Rectal smooth muscle tissue (tissue), 1 donor: ENCODE results near the gene ZCCHC3.
A peak's percentile ranks its signal among the peaks of the same experiment; 100 is the strongest.
"Not testable (repeated sequence)": the region's sequence is repeated elsewhere in the genome, so short reads cannot be mapped to it uniquely, and the experiment has no call there.

Experiments used
- H3K27ac ChIP-seq: one replicate; pipeline ENCODE4 v1.7.0; 2013; ENCODE audit warnings: low read depth, low read length, inconsistent platforms
- H3K27me3 ChIP-seq: one replicate; pipeline ENCODE4 v1.7.0; 2013; ENCODE audit warnings: low read length; ENCODE audit not compliant: control insufficient read depth, insufficient read depth
- H3K36me3 ChIP-seq: one replicate; pipeline ENCODE4 v1.7.0; 2013; ENCODE audit warnings: low read length; ENCODE audit not compliant: control insufficient read depth, insufficient read depth
- H3K4me1 ChIP-seq: one replicate; pipeline ENCODE4 v1.7.0; 2013; ENCODE audit warnings: low read length; ENCODE audit not compliant: control insufficient read depth, insufficient read depth
- H3K4me3 ChIP-seq: one replicate; pipeline ENCODE4 v1.7.0; 2013; ENCODE audit warnings: low read length
- H3K9ac ChIP-seq: one replicate; pipeline ENCODE4 v1.7.0; 2013; ENCODE audit warnings: low read length

Gene ZCCHC3, protein sequence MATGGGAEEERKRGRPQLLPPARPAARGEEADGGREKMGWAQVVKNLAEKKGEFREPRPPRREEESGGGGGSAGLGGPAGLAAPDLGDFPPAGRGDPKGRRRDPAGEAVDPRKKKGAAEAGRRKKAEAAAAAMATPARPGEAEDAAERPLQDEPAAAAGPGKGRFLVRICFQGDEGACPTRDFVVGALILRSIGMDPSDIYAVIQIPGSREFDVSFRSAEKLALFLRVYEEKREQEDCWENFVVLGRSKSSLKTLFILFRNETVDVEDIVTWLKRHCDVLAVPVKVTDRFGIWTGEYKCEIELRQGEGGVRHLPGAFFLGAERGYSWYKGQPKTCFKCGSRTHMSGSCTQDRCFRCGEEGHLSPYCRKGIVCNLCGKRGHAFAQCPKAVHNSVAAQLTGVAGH

DNA sequence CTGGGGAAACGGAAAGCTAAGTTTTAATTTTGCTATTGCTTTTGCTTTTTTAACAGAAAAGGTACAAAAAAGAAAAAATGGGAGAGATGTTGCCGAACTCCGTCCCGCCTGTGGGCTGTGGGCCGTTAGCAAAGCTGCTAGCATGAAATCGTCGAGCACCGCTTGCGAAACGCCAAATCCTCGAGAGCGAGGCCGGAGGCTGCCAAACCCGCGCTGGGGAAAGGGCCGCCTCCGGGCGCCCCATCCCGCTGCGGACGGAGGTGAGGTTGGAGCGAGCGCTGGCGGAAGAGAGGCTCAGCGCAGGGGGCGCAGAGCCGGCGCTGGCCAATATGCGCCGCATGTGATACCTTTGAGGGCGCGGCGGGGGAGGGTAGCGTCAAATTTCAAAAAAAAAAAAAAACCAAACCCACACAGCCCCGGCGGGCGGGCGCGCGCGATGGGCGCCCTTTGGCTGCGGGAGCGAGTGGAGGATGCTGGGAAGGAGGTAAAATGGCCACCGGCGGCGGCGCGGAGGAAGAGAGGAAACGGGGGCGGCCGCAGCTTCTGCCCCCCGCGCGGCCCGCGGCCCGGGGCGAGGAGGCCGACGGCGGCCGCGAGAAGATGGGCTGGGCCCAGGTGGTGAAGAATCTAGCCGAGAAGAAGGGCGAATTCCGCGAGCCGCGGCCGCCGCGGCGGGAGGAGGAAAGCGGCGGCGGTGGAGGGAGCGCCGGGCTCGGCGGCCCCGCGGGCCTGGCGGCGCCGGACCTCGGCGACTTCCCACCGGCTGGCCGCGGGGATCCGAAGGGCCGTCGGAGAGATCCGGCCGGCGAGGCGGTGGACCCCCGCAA is at the start of gene ZCCHC3:
Gene ZCCHC3 (plus strand): TSS at position 473 of the 827 bp plus-strand sequence. CDS start 17 bp downstream, at position 490.
- Histone ChIP-seq H3K27me3 (no peaks in the 10 kb centered on the region), H3K9ac (peak within 1 kb of the TSS; percentile 88), H3K4me1 (peaks cover 19% of the 10 kb centered on the region), H3K4me3 (peak within 1 kb of the TSS; percentile 96), H3K36me3 (no peaks in the 10 kb centered on the region), H3K27ac (peak within 1 kb of the TSS; percentile 93)

DNA sequence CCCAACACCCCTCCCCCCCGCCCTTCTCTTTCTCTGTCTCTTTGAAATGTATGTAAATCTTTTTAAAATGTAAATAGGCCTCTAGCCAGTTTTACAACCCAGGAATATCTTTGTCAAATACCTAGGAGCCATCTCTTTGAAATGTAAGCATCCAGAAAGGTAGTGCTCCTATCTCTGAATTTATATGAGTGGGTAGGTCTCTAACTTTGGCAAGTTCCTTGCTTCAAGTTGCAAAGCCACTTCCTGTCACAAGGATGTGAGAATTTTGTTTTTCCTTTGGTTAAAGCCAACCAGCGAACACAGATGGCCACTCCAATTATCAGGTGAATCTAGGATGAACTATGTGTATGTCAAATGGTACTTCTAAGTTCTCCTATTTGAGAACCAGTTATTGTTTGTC is 46.0 kb upstream of the ZCCHC3 start:
- Histone ChIP-seq H3K4me3 (no peak overlapping the region), H3K27me3 (no peaks in the 10 kb centered on the region), H3K27ac (no peak overlapping the region), H3K9ac (no peak overlapping the region), H3K36me3 (no peaks in the 10 kb centered on the region), H3K4me1 (no peaks in the 10 kb centered on the region)

DNA sequence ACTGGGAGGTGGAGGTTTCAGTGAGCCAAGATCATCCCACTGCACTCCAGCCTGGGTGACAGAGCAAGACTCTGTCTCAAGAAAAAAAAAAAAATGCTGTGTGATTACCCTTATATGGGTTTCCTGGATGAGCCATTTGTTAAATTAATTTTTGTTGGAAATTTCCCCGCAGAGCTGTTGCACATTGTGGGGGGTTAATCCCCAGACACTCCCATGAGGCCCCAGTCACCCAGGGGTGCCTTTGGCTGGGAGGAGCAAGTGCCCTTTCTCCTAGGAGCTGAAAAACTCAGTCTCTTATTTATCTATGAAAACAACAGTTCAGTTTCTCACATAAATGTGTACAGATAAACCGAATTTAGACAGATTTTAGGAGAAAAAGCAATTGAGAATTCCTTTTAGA is 44.6 kb upstream of the ZCCHC3 start:
- Histone ChIP-seq H3K27ac (no peak overlapping the region), H3K9ac (no peak overlapping the region), H3K36me3 (no peaks in the 10 kb centered on the region), H3K4me1 (no peaks in the 10 kb centered on the region), H3K27me3 (no peaks in the 10 kb centered on the region), H3K4me3 (no peak overlapping the region)

DNA sequence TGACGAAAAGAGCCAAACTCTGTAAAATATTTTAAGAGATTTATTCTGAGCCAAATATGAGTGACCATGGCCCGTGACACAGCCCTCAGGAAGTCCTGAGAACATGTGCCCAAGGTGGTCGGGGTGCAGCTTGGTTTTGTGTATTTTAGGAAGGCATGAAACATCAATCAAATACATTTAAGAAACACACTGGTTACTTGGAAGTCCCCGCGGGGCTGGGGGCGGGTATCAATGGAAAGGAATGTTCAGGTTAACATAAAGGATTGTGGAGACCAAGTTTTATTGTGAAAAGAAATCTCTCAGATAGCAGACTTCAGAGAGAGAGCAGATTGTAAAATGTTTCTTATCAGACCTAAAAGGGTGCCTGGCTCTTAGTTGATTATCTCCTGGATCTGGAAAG is 43.9 kb upstream of the ZCCHC3 start:
- not testable (repeated sequence) for H3K4me1 ChIP-seq, H3K27ac ChIP-seq, H3K4me3 ChIP-seq, H3K36me3 ChIP-seq, H3K9ac ChIP-seq, H3K27me3 ChIP-seq

DNA sequence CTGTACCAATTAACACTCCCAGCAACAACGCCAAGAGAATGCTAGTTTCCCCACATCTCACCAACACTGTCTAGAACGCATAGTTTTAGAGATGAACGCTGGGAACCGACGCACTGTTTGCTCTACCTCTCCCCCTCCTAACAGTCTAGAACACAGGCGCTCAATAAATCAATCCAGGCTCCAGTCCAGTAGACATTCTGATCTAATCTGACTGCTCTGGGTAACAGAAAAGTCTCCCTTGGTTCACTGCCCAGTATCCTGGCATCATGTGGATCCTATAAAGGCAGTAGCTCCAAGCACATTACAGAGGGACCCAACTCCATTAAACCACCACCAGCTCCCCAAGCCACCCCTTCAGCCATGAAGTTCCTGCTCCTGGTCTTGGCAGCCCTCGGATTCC is 40.0 kb upstream of the ZCCHC3 start, which contains the start of gene DEFB132:
Gene DEFB132 (plus strand): TSS at position 306 of the 400 bp plus-strand sequence. CDS start 55 bp downstream, at position 361.
- Histone ChIP-seq H3K4me1 (no peaks in the 10 kb centered on the region), H3K27ac (no peak within 1 kb of the TSS), H3K4me3 (no peak within 1 kb of the TSS), H3K27me3 (no peaks in the 10 kb centered on the region), H3K36me3 (no peaks in the 10 kb centered on the region), H3K9ac (no peak within 1 kb of the TSS)

DNA sequence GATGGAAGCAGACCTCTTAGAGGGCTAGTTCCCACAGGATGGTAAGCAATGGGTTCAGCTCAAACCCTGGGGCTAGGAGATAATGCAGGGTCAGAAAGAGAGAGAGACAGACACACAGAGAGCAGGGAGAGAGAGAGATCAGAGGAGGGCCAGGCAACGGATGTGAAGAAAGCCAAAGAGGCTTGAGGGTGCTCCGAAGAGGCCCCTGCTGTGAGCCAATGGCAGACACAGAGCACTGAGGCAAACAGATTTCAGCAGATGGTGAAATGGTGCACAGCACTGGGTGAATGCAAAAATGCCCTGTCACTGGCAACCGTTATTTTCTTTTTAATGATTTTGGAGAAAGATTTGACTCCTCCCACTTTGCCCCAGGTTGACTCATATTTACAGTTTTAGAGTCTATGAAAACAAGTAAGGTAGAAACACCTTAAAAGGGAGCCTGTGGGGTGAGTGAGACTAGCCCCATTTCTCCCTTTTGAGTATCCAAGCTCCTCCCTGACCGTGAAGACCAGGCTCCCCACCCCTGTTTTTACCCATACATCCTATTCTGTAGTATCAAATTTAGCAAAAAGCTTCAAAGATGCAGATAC is 39.0 kb upstream of the ZCCHC3 start:
- Histone ChIP-seq H3K27me3 (no peaks in the 10 kb centered on the region), H3K27ac (no peak overlapping the region), H3K4me3 (no peak overlapping the region), H3K36me3 (no peaks in the 10 kb centered on the region), H3K4me1 (no peaks in the 10 kb centered on the region), H3K9ac (no peak overlapping the region)

DNA sequence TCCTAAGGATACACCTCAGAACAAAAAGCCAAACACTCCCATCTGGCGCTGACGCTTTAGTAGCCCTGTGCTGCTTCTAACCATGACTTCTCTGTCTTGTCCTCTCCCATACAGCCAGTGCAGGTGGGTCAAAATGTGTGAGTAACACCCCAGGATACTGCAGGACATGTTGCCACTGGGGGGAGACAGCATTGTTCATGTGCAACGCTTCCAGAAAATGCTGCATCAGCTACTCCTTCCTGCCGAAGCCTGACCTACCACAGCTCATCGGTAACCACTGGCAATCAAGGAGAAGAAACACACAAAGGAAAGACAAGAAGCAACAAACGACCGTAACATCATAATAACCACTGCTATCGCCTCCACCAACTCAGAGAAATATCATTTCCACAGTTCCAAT is 38.4 kb upstream of the ZCCHC3 start:
- H3K27me3 ChIP-seq = no peaks in the 10 kb centered on the region
- H3K27ac ChIP-seq = no peak overlapping the region
- H3K36me3 ChIP-seq = no peaks in the 10 kb centered on the region
- H3K4me1 ChIP-seq = no peaks in the 10 kb centered on the region
- no peak overlapping the region for H3K4me3 ChIP-seq
- H3K9ac ChIP-seq = no peak overlapping the region

DNA sequence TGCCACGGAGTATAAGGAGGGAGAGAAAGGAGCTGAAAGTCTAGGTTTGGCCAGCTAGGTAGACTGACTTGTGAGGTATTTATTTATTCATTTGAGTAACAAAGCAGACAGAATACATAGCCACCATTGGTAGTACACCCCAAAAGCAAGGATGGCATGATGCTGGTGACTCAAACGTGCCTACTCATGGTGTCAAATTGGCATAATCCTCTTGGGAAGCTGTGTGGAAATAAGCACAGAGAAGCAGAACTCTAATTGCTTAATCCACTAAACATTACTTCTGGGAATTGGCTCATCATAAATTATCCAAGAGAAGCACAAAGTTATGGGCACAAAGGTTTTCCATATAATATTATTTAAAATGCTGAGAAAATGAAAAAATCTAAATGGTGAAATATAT is 37.4 kb upstream of the ZCCHC3 start:
- Histone ChIP-seq H3K27me3 (no peaks in the 10 kb centered on the region), H3K4me1 (no peaks in the 10 kb centered on the region), H3K27ac (no peak overlapping the region), H3K36me3 (no peaks in the 10 kb centered on the region), H3K4me3 (no peak overlapping the region), H3K9ac (no peak overlapping the region)

DNA sequence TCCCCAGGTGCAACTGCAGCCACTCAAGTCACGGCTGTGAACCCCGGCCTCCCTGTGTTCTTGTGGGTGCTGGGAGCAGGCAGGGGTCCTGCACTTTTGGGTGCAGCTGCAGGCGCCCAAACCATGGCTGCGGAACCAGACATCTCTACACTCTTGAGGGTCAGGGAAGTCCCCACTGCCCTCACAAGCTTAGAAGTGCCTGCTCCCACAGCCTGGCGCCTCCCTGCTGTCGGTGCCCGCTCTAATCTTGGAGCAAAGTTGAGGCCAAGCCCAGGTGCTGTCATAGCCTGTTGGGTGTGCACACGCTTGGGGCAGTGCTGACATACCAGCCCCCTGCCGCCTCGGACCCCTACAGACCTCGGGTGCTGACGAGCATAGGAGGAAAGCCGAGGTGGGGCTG is 33.7 kb upstream of the ZCCHC3 start:
- no peak overlapping the region for H3K9ac ChIP-seq
- no peaks in the 10 kb centered on the region for H3K27me3 ChIP-seq
- H3K4me1 ChIP-seq = no peaks in the 10 kb centered on the region

DNA sequence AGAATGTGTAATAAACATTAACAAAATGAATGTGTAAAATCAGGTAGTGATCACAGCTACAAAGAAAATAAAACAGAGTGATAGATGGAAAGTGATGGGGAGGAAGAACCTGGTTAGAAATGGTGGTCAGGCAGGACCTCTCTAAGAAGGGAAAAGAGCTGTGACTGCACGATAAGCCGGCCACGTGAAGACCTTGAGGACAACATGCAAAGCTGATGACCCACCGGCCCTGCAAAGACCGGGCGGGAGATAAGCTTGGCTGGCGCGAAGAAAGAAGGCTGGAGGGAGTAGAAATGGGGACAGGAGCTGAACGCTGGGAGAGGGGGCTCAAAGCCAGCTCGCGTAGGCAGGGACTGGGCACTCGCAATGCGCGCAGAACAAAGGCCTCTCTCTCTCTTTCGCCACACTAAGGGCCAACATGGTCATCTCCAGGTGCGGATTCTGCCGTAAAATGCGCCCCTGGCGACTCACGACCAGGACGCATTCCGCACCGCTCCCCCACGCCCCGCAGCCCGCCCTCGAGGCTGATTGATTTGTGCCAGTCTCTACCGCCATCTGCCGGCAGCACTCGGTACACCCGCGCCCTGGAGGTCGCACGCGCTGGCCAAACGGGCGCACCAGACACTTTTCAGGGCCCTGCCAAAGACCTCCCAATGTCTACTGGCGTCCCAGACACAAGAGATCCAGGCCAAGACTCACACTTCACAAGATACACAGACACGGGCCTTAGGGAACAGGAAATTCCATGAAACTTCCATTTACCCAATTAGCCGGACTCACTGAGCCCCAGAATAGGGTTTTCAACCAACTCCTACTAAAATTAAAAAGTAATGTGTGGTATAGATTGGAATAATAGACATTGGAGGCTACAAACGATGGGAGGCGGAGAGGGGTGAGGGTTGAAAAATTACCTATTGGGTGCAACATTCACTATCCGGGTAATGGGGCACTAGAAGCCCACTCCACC is 30.5 kb upstream of the ZCCHC3 start:
- Histone ChIP-seq H3K9ac (peak overlapping the region; percentile 13), H3K4me3 (peak overlapping the region; percentile 76), H3K4me1 (no peaks in the 10 kb centered on the region), H3K36me3 (no peaks in the 10 kb centered on the region), H3K27me3 (no peaks in the 10 kb centered on the region), H3K27ac (no peak overlapping the region)

More for the DNA sequence above, 33.7 kb upstream of the ZCCHC3 start:
- Histone ChIP-seq H3K27ac (no peak overlapping the region), H3K4me3 (no peak overlapping the region), H3K36me3 (no peaks in the 10 kb centered on the region)

DNA sequence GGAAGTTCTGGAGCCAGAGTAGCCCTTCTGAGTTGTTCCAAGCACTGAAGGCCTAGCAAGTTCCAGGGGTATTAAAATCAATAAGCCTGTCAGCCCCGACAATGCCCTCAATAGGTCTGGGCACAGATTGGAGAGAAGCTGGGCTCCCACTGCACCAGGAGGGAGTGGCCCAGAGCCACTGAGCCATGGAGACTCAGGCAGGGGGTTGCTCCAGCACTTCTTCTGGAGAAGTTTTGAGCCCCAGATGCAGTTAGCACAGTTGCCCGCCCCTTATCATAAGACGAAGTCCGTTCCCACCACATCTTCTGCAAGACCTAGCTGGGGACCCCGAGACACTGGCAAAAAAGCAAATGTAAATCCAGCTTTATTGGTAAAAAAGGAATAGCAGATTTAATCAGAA is 26.9 kb upstream of the ZCCHC3 start:
- no peak overlapping the region for H3K27ac ChIP-seq

More for the DNA sequence above, 26.9 kb upstream of the ZCCHC3 start:
- no peak overlapping the region for H3K4me3 ChIP-seq
- H3K36me3 ChIP-seq = no peaks in the 10 kb centered on the region
- H3K27me3 ChIP-seq = no peaks in the 10 kb centered on the region
- no peaks in the 10 kb centered on the region for H3K4me1 ChIP-seq
- no peak overlapping the region for H3K9ac ChIP-seq
